Sigmoid colon (tissue), 3 donors: ENCODE measurements around the gene MINDY4.

Experiments used
- CTCF ChIP-seq, 4 experiments: fragments of 450-650 bp in 3 of 4; fragments of 200-600 bp in 1 of 4; IDR thresholded peaks; one replicate each; pipeline ENCODE4 v1.5.1; 2016 to 2019; ENCODE audit warnings: antibody characterized with exemption in 4 of 4, mild to moderate bottlenecking in 3 of 4, moderate library complexity in 2 of 4
- POLR2A ChIP-seq, 2 donors: fragments of 450-650 bp; IDR thresholded peaks; one replicate each; pipeline ENCODE4 v1.6.1; 2016; ENCODE audit warnings: antibody characterized with exemption in 2 of 2, mild to moderate bottlenecking in 2 of 2, moderate library complexity in 2 of 2

GRCh38 chr7:30915005-30915601 lies 143.9 kb downstream of the MINDY4 start:
- TF ChIP-seq CTCF (IDR thresholded peaks at IDR 0.05) (no peak), POLR2A (IDR thresholded peaks at IDR 0.05) (no peak)
